Activated CD4-positive, alpha-beta memory T cell treated with anti-CD3 and anti-CD28 coated beads for 36 hours (primary cell): ENCODE results near the gene MAST1. TPM values are rescaled to one million over a fixed set of nuclear protein-coding genes. Genes with fewer than 3 reads are reported as not detected.

ENCODE experiments used
- CTCF ChIA-PET: fragments of 350-600 bp; sonication (Branson Sonifier 250); formaldehyde crosslinking; loops from one replicate; lab custom pipeline; 2021; ENCODE audit warnings: antibody characterized with exemption, inconsistent platforms; lab: Charles Lee
- POLR2A ChIA-PET: fragments of 350-600 bp; sonication (Branson Sonifier 250); formaldehyde crosslinking; loops from one replicate; lab custom pipeline; 2021; ENCODE audit warnings: antibody characterized with exemption; lab: Charles Lee
- DNase-seq: peaks from one replicate; pipeline ENCODE4 v3.0.0-alpha.2; 2020
- H3K27ac Mint-ChIP-seq: one replicate; pipeline ENCODE4 v1.8.0; 2021; ENCODE audit warnings: mixed read lengths
- H3K27me3 Mint-ChIP-seq: one replicate; pipeline ENCODE4 v1.8.0; 2021; ENCODE audit warnings: mixed read lengths
- H3K36me3 Mint-ChIP-seq: one replicate; pipeline ENCODE4 v1.8.0; 2021; ENCODE audit warnings: mixed read lengths
- H3K4me1 Mint-ChIP-seq: one replicate; pipeline ENCODE4 v1.8.0; 2021; ENCODE audit warnings: low read depth, mixed read lengths
- H3K4me3 Mint-ChIP-seq: one replicate; pipeline ENCODE4 v1.8.0; 2021; ENCODE audit warnings: mild to moderate bottlenecking, mixed read lengths
- H3K9me3 Mint-ChIP-seq: one replicate; pipeline ENCODE4 v1.8.0; 2021; ENCODE audit warnings: mixed read lengths
- intact Hi-C: fragments of 100-400 bp; cut with micrococcal nuclease; formaldehyde crosslinking; loops from one replicate; pipeline ENCODE4 v1.15.1; 2023
- total RNA-seq, 2 experiments: library from RNA; stranded (reverse); gene quantifications; one replicate each; pipeline ENCODE4 v1.2.3, GENCODE V29; 2021

The MAST1 gene
- total RNA-seq, 2 experiments from 2014 or later = 1.7 to 2.3 TPM

GRCh38 chr19:12880551-12881171 is 42.3 kb downstream of the MAST1 start:
- H3K4me1 Mint-ChIP-seq = peaks cover 23% of the 10 kb centered on the region
- CTCF ChIA-PET = interaction anchor here (0.5 to 2.1 kb wide), 4 partner anchors 10 to 120 kb away, joined by 3 to 13 read pairs (median 6); partner anchors contain the start of gene GCDH
- DNase-seq = peak; percentile 30
- H3K36me3 Mint-ChIP-seq = peaks cover 12% of the 10 kb centered on the region
- H3K4me3 Mint-ChIP-seq = peak overlapping the region; percentile 89
- intact Hi-C loops = no loop called here
- H3K27ac Mint-ChIP-seq = peak overlapping the region; percentile 66
- POLR2A ChIA-PET = interaction anchor here (0.8 kb wide), 1 partner anchor 10 kb away, joined by 3 read pairs; the partner anchor contains the start of gene GCDH
- H3K27me3 Mint-ChIP-seq = no peaks in the 10 kb centered on the region
- H3K9me3 Mint-ChIP-seq = peaks cover 9% of the 10 kb centered on the region

GRCh38 chr19:12881172-12881808 is 43.0 kb downstream of the MAST1 start, which contains the start of gene DNASE2:
DNASE2 (minus strand) TSS chr19:12881449; CDS start chr19:12881375, 74 bp downstream.
- Mint-ChIP-seq H3K36me3 (peaks cover 12% of the 10 kb centered on the region), H3K9me3 (peaks cover 9% of the 10 kb centered on the region), H3K27ac (peak within 1 kb of the TSS; percentile 86), H3K4me1 (peaks cover 24% of the 10 kb centered on the region), H3K4me3 (peak within 1 kb of the TSS; percentile 89), H3K27me3 (no peaks in the 10 kb centered on the region)
- DNase-seq = peak; percentile 96
- intact Hi-C loops = no loop called here
- CTCF ChIA-PET = interaction anchor here (0.5 to 2.1 kb wide), 3 partner anchors 10 to 120 kb away, joined by 5 to 13 read pairs (median 6); partner anchors contain the start of gene GCDH
- POLR2A ChIA-PET = interaction anchor here (0.8 to 1.5 kb wide), 3 partner anchors 9 to 52 kb away, joined by 3 to 4 read pairs (median 3); partner anchors contain the start of genes FARSA and GCDH

GRCh38 chr19:12882589-12882988 is 44.3 kb downstream of the MAST1 start:
- ChIA-PET CTCF (interaction anchor here (0.6 to 2.1 kb wide), 10 partner anchors 8 to 126 kb away, joined by 3 to 10 read pairs (median 3); partner anchors contain the start of gene GCDH), POLR2A (interaction anchor here (0.6 to 1.5 kb wide), 3 partner anchors 8 to 37 kb away, joined by 3 to 4 read pairs (median 3); partner anchors contain the start of gene GCDH)
- Mint-ChIP-seq H3K4me1 (peaks cover 27% of the 10 kb centered on the region), H3K36me3 (peaks cover 12% of the 10 kb centered on the region), H3K27me3 (no peaks in the 10 kb centered on the region), H3K4me3 (peak overlapping the region; percentile 89), H3K27ac (no peak overlapping the region), H3K9me3 (peaks cover 9% of the 10 kb centered on the region)
- no peak for DNase-seq
- intact Hi-C loops = no loop called here

- H3K9me3 Mint-ChIP-seq = peaks cover 9% of the 10 kb centered on the region
- peak overlapping the region; percentile 86 for H3K4me3 Mint-ChIP-seq
- POLR2A ChIA-PET = interaction anchor here (1.4 to 1.9 kb wide), 4 partner anchors 11 to 81 kb away, joined by 5 to 10 read pairs (median 8); partner anchors contain the start of genes CALR and FARSA
- H3K27ac Mint-ChIP-seq = no peak overlapping the region
- H3K36me3 Mint-ChIP-seq = peaks cover 4% of the 10 kb centered on the region
- DNase-seq = no peak
- intact Hi-C loops = no loop called here
- H3K27me3 Mint-ChIP-seq = no peaks in the 10 kb centered on the region
- CTCF ChIA-PET = interaction anchor here (0.9 to 3.0 kb wide), 6 partner anchors 10 to 210 kb away, joined by 3 to 33 read pairs (median 4); partner anchors contain the start of gene CALR
- peaks cover 29% of the 10 kb centered on the region for H3K4me1 Mint-ChIP-seq
Measured at GRCh38 chr19:12884202-12884601, 45.9 kb downstream of the MAST1 start.

GRCh38 chr19:12884627-12884925 is 46.3 kb downstream of the MAST1 start:
- POLR2A ChIA-PET = interaction anchor here (1.0 to 1.9 kb wide), 5 partner anchors 11 to 81 kb away, joined by 3 to 10 read pairs (median 6); partner anchors contain the start of genes CALR and FARSA
- CTCF ChIA-PET = interaction anchor here (0.5 to 3.0 kb wide), 26 partner anchors 8 to 1679 kb away, joined by 3 to 33 read pairs (median 4); partner anchors contain the start of genes CALR, GET3, RAD23A and RNASEH2A
- peak overlapping the region; percentile 74 for H3K27ac Mint-ChIP-seq
- H3K36me3 Mint-ChIP-seq = peaks cover 2% of the 10 kb centered on the region
- no peak for DNase-seq
- peak overlapping the region; percentile 86 for H3K4me3 Mint-ChIP-seq
- intact Hi-C loops = no loop called here
- H3K27me3 Mint-ChIP-seq = no peaks in the 10 kb centered on the region
- H3K4me1 Mint-ChIP-seq = peaks cover 29% of the 10 kb centered on the region
- peaks cover 9% of the 10 kb centered on the region for H3K9me3 Mint-ChIP-seq

- intact Hi-C loops = loop anchor here (1.0 kb wide), 2 partner anchors 34 to 80 kb away; partner anchors contain the start of gene SYCE2
- ChIA-PET POLR2A (interaction anchor here (1.0 to 1.9 kb wide), 6 partner anchors 12 to 80 kb away, joined by 3 to 10 read pairs (median 6); partner anchors contain the start of genes CALR and FARSA), CTCF (interaction anchor here (0.5 to 3.0 kb wide), 32 partner anchors 8 to 1680 kb away, joined by 3 to 33 read pairs (median 4); partner anchors contain the start of genes CALR, GET3, RAD23A and RNASEH2A)
- H3K9me3 Mint-ChIP-seq = peaks cover 9% of the 10 kb centered on the region
- DNase-seq = peak; percentile 96
- peak overlapping the region; percentile 74 for H3K27ac Mint-ChIP-seq
- H3K4me3 Mint-ChIP-seq = peak overlapping the region; percentile 86
- H3K27me3 Mint-ChIP-seq = no peaks in the 10 kb centered on the region
- H3K4me1 Mint-ChIP-seq = peaks cover 28% of the 10 kb centered on the region
- H3K36me3 Mint-ChIP-seq = peaks cover 2% of the 10 kb centered on the region
Measured at GRCh38 chr19:12884926-12885748, 46.8 kb downstream of the MAST1 start.

GRCh38 chr19:12885749-12886650 is 47.7 kb downstream of the MAST1 start:
- peaks cover 9% of the 10 kb centered on the region for H3K9me3 Mint-ChIP-seq
- H3K27ac Mint-ChIP-seq = peak overlapping the region; percentile 15
- CTCF ChIA-PET = interaction anchor here (0.6 to 3.0 kb wide), 19 partner anchors 9 to 247 kb away, joined by 3 to 33 read pairs (median 4); partner anchors contain the start of genes CALR, RAD23A, RNASEH2A and SYCE2
- H3K36me3 Mint-ChIP-seq = peaks cover 2% of the 10 kb centered on the region
- no peaks in the 10 kb centered on the region for H3K27me3 Mint-ChIP-seq
- peak overlapping the region; percentile 27 for H3K4me3 Mint-ChIP-seq
- POLR2A ChIA-PET = interaction anchor here (1.0 to 1.9 kb wide), 6 partner anchors 13 to 79 kb away, joined by 3 to 10 read pairs (median 6); partner anchors contain the start of genes CALR and FARSA
- intact Hi-C loops = loop anchor here (1.0 kb wide), 2 partner anchors 33 to 79 kb away; partner anchors contain the start of gene SYCE2
- DNase-seq = no peak
- peaks cover 29% of the 10 kb centered on the region for H3K4me1 Mint-ChIP-seq

- H3K4me3 Mint-ChIP-seq = peak overlapping the region; percentile 27
- H3K27me3 Mint-ChIP-seq = no peaks in the 10 kb centered on the region
- H3K27ac Mint-ChIP-seq = peak overlapping the region; percentile 15
- DNase-seq = no peak
- CTCF ChIA-PET = interaction anchor here (0.6 to 3.0 kb wide), 4 partner anchors 9 to 79 kb away, joined by 3 to 33 read pairs (median 4); no protein-coding TSS in a partner anchor
- H3K9me3 Mint-ChIP-seq = peaks cover 9% of the 10 kb centered on the region
- POLR2A ChIA-PET = interaction anchor here (1.4 to 1.7 kb wide), 2 partner anchors 27 to 47 kb away, joined by 3 to 4 read pairs; partner anchors contain the start of gene FARSA
- intact Hi-C loops = no loop called here
- peaks cover 33% of the 10 kb centered on the region for H3K4me1 Mint-ChIP-seq
- H3K36me3 Mint-ChIP-seq = peaks cover 2% of the 10 kb centered on the region
Measured at GRCh38 chr19:12886651-12886968, 48.3 kb downstream of the MAST1 start.

GRCh38 chr19:12886969-12887747 is 48.8 kb downstream of the MAST1 start, which contains the start of gene KLF1:
KLF1 (minus strand) TSS chr19:12887201; CDS start chr19:12887140, 61 bp downstream.
- ChIA-PET POLR2A (interaction anchor here (1.4 kb wide), 1 partner anchor 46 kb away, joined by 3 read pairs; the partner anchor contains the start of gene FARSA), CTCF (interaction anchor here (1.0 kb wide), 1 partner anchor 45 kb away, joined by 3 read pairs; no protein-coding TSS in a partner anchor)
- H3K27me3 Mint-ChIP-seq = no peaks in the 10 kb centered on the region
- H3K36me3 Mint-ChIP-seq = peaks cover 2% of the 10 kb centered on the region
- intact Hi-C loops = no loop called here
- H3K9me3 Mint-ChIP-seq = peaks cover 9% of the 10 kb centered on the region
- H3K4me1 Mint-ChIP-seq = peaks cover 36% of the 10 kb centered on the region
- no peak for DNase-seq
- H3K27ac Mint-ChIP-seq = peak within 1 kb of the TSS; percentile 15
- H3K4me3 Mint-ChIP-seq = peak within 1 kb of the TSS; percentile 27
